CD4-positive, alpha-beta T cell (primary cell): ENCODE results near the gene ELP5. TPM values are rescaled to one million over a fixed set of nuclear protein-coding genes. Genes with fewer than 3 reads are reported as not detected.
A peak's percentile ranks its signal among the peaks of the same experiment; 100 is the strongest.

Source experiments
- ATAC-seq: fragments of 200-7000 bp; cut with Tn5 transposase; one replicate; pipeline ENCODE4 v1.10.0; 2022; ENCODE audit warnings: mild to moderate bottlenecking; ENCODE audit not compliant: poor library complexity
- CTCF ChIA-PET: fragments of 350-600 bp; sonication (Branson Sonifier 250); formaldehyde crosslinking; loops from one replicate; lab custom pipeline; 2021; ENCODE audit warnings: antibody characterized with exemption, inconsistent platforms; lab: Charles Lee
- POLR2A ChIA-PET: fragments of 350-600 bp; sonication (Branson Sonifier 250); formaldehyde crosslinking; loops from one replicate; lab custom pipeline; 2021; ENCODE audit warnings: antibody characterized with exemption, inconsistent platforms; lab: Charles Lee
- DNase-seq, 14 experiments: peaks; one replicate each; pipeline ENCODE4 v3.0.0-alpha.2; 2013 to 2020; ENCODE audit warnings: mixed read lengths in 2 of 14
- H3K27ac ChIP-seq, 2 donors: one replicate each; pipeline versions ENCODE4 v1.5.1 to v1.7.0; 2013; ENCODE audit warnings: low read length in 2 of 2, low read depth in 1 of 2, mild to moderate bottlenecking in 1 of 2
- H3K27me3 ChIP-seq, 2 experiments: 1 replicate in 1 of 2; 2 replicates in 1 of 2; pipeline versions ENCODE4 v1.6.1 to v1.7.0; 2013; ENCODE audit warnings: low read length in 2 of 2, control low read depth in 1 of 2, mild to moderate bottlenecking in 1 of 2, moderate library complexity in 1 of 2; ENCODE audit not compliant: insufficient read depth in 2 of 2, control insufficient read depth in 1 of 2
- H3K36me3 ChIP-seq: one replicate; pipeline ENCODE4 v1.6.1; 2013; ENCODE audit warnings: low read length, control low read depth; ENCODE audit not compliant: insufficient read depth
- H3K4me1 ChIP-seq: one replicate; pipeline ENCODE4 v1.6.1; 2013; ENCODE audit warnings: low read length, control low read depth; ENCODE audit not compliant: insufficient read depth
- H3K4me3 ChIP-seq: one replicate; pipeline ENCODE4 v1.5.1; 2013; ENCODE audit warnings: mild to moderate bottlenecking, low read length, moderate library complexity
- H3K9me3 ChIP-seq, 2 experiments: 1 replicate in 1 of 2; 2 replicates in 1 of 2; pipeline versions ENCODE4 v1.6.1 to v1.7.0; 2013; ENCODE audit warnings: low read length in 2 of 2, mild to moderate bottlenecking in 2 of 2, control low read depth in 1 of 2, moderate library complexity in 1 of 2; ENCODE audit not compliant: control insufficient read depth in 1 of 2, insufficient read depth in 1 of 2
- H3K27ac Mint-ChIP-seq: one replicate; pipeline ENCODE4 v1.8.0; 2020; ENCODE audit warnings: mixed read lengths
- H3K27me3 Mint-ChIP-seq: one replicate; pipeline ENCODE4 v1.8.0; 2021; ENCODE audit warnings: mixed read lengths
- H3K36me3 Mint-ChIP-seq: one replicate; pipeline ENCODE4 v1.8.0; 2021; ENCODE audit warnings: low read depth, mixed read lengths
- H3K4me1 Mint-ChIP-seq: one replicate; pipeline ENCODE4 v1.8.0; 2021; ENCODE audit warnings: low read depth, mixed read lengths
- H3K4me3 Mint-ChIP-seq: one replicate; pipeline ENCODE4 v1.8.0; 2020; ENCODE audit warnings: mild to moderate bottlenecking, mixed read lengths
- H3K9me3 Mint-ChIP-seq: one replicate; pipeline ENCODE4 v1.8.0; 2020; ENCODE audit warnings: mixed read lengths
- CTCF ChIP-seq: fragments of 200-600 bp; IDR thresholded peaks from one replicate; pipeline ENCODE4 v1.8.0; 2022; ENCODE audit warnings: antibody characterized with exemption, mild to moderate bottlenecking
- intact Hi-C, 2 experiments: fragments of 100-400 bp; cut with DNase I in 1 of 2; cut with micrococcal nuclease in 1 of 2; formaldehyde crosslinking; loops; one replicate each; pipeline versions ENCODE4 v1.15.1 to v1.9.0; 2023 to 2025; cut with DNase I, micrococcal nuclease
- microRNA-seq: library from miRNA; unstranded; fragments of <30 nt; microRNA quantifications from one replicate; pipeline ENCODE4 v1.2.0, GENCODE V29; 2021; ENCODE audit warnings: borderline microRNAs expressed, borderline replicate concordance
- total RNA-seq, 174 experiments: library from RNA in 2 of 174; stranded (reverse) in 2 of 174; gene quantifications; one replicate each; pipeline ENCODE4 v1.2.3 and lab custom pipeline; 2021 to 2026

Gene ELP5
- total RNA-seq, 2 experiments from 2014 or later, result 20.1 to 21.3 TPM

- CTCF ChIA-PET, result interaction anchor here (1.2 to 1.5 kb wide), 2 partner anchors 11 to 22 kb away, joined by 4 read pairs; partner anchors contain the start of gene NEURL4
Measured at GRCh38 chr17:7307686-7308624, 55.9 kb downstream of the ELP5 start.

GRCh38 chr17:7308625-7309433 is 56.8 kb downstream of the ELP5 start:
- intact Hi-C loops, result loop anchor here (5.0 kb wide), 4 partner anchors 57 to 173 kb away; partner anchors contain the start of genes CTDNEP1 (in 1 of the 2), ELP5 (in 1 of the 2), FGF11 (in 1 of the 2) and POLR2A (in 1 of the 2)
- Mint-ChIP-seq H3K27ac (peak overlapping the region; percentile 98), H3K36me3 (peaks cover 65% of the 10 kb centered on the region), H3K9me3 (no peaks in the 10 kb centered on the region), H3K4me1 (peaks cover 60% of the 10 kb centered on the region), H3K27me3 (no peaks in the 10 kb centered on the region), H3K4me3 (peak overlapping the region; percentile 92)
- Histone ChIP-seq H3K4me1 (peaks cover 56% of the 10 kb centered on the region), H3K27ac (peak overlapping the region; percentile 97 to 99), H3K36me3 (peaks cover 47% of the 10 kb centered on the region), H3K27me3 (no peaks in the 10 kb centered on the region), H3K9me3 (no peaks in the 10 kb centered on the region), H3K4me3 (peak overlapping the region; percentile 76)
- ChIA-PET CTCF (interaction anchor here (1.2 to 1.5 kb wide), 4 partner anchors 12 to 28 kb away, joined by 3 to 4 read pairs (median 4); partner anchors contain the start of genes ACAP1 and NEURL4), POLR2A (interaction anchor here (0.6 to 4.1 kb wide), 15 partner anchors 12 to 914 kb away, joined by 3 to 52 read pairs (median 4); partner anchors contain the start of genes ACAP1, CTDNEP1, GABARAP and MPDU1)
- ATAC-seq, result peak; percentile 37
- peak; percentile 74 to 98 (median 80) for DNase-seq
- no peak for TF ChIP-seq CTCF

More at GRCh38 chr17:7307686-7308624, 55.9 kb downstream of the ELP5 start:
- POLR2A ChIA-PET, result interaction anchor here (0.8 to 4.1 kb wide), 8 partner anchors 11 to 176 kb away, joined by 3 to 52 read pairs (median 6); partner anchors contain the start of genes ACAP1, GABARAP, NEURL4 and POLR2A
- Histone ChIP-seq H3K4me1 (peaks cover 47% of the 10 kb centered on the region), H3K27ac (peak overlapping the region; percentile 97 to 99), H3K9me3 (no peaks in the 10 kb centered on the region), H3K4me3 (peak overlapping the region; percentile 76), H3K27me3 (no peaks in the 10 kb centered on the region), H3K36me3 (peaks cover 38% of the 10 kb centered on the region)
- Mint-ChIP-seq H3K27ac (peak overlapping the region; percentile 98), H3K36me3 (peaks cover 56% of the 10 kb centered on the region), H3K27me3 (no peaks in the 10 kb centered on the region), H3K4me3 (peak overlapping the region; percentile 92), H3K9me3 (no peaks in the 10 kb centered on the region), H3K4me1 (peaks cover 51% of the 10 kb centered on the region)
- ATAC-seq (no peak), DNase-seq (peak; percentile 31 to 86 (median 57))
- intact Hi-C loops, result loop anchor here (1.0 to 5.0 kb wide), 6 partner anchors 56 to 265 kb away; partner anchors contain the start of genes ELP5 (in 2 of the 2), CTDNEP1 (in 1 of the 2), FGF11 (in 1 of the 2) and POLR2A (in 1 of the 2)
- TF ChIP-seq CTCF, result no peak

Small RNA genes lying within 50 kb of the gene (microRNA-seq; reads per million reads assigned to microRNA genes)
- gene MIR324, result 631 reads per million, percentile 82 among the genes with 10 or more reads in this experiment

Other genes with a start within 250 kb of the ELP5 start
- gene RNASEK, start 239.6 kb upstream of the ELP5 start, total RNA-seq, result 10 to 100 TPM; 96.8 to 98.9 TPM
- gene BCL6B, start 229.2 kb upstream of the ELP5 start, total RNA-seq, result not detected
- gene SLC16A13, start 216.2 kb upstream of the ELP5 start, total RNA-seq, result 1 to 10 TPM; 2.3 to 2.4 TPM
- 1 to 10 TPM; 1.1 to 1.4 TPM for gene SLC16A11, start 208.1 kb upstream of the ELP5 start, total RNA-seq
- gene CLEC10A, start 172.0 kb upstream of the ELP5 start, total RNA-seq, result under 1 TPM; 0.59 to 0.96 TPM
- under 1 TPM; 0.20 to 0.36 TPM for gene ASGR2, start 137.4 kb upstream of the ELP5 start, total RNA-seq
- gene ASGR1, start 72.8 kb upstream of the ELP5 start, total RNA-seq, result under 1 TPM; 0.64 to 0.85 TPM
- 10 to 100 TPM; 10.2 to 11.0 TPM for gene DLG4, start 32.4 kb upstream of the ELP5 start, total RNA-seq
- 100 to 1,000 TPM; 237 to 257 TPM for gene ACADVL, start 32.3 kb upstream of the ELP5 start, total RNA-seq
- gene DVL2, start 17.7 kb upstream of the ELP5 start, total RNA-seq, result 10 to 100 TPM; 40.9 to 41.3 TPM
- gene PHF23, start 12.8 kb upstream of the ELP5 start, total RNA-seq, result 1 to 10 TPM; 4.5 to 5.1 TPM
- gene GABARAP, start 9.8 kb upstream of the ELP5 start, total RNA-seq, result 100 to 1,000 TPM; 182 to 195 TPM
- 10 to 100 TPM; 79.3 to 80.7 TPM for gene CTDNEP1, start 481 bp upstream of the ELP5 start, total RNA-seq
- 1 to 10 TPM; 1.1 to 1.2 TPM for gene CLDN7, start 10.3 kb downstream of the ELP5 start, total RNA-seq
- not detected for gene SLC2A4, start 29.5 kb downstream of the ELP5 start, total RNA-seq
- gene YBX2, start 42.4 kb downstream of the ELP5 start, total RNA-seq, result under 1 TPM in 1 of 2 experiments, not detected in 1; 0.56 TPM
- 100 to 1,000 TPM; 471 to 480 TPM for gene EIF5A, start 55.4 kb downstream of the ELP5 start, total RNA-seq
- 100 to 1,000 TPM; 122 to 140 TPM for gene GPS2, start 63.1 kb downstream of the ELP5 start, total RNA-seq
- 10 to 100 TPM; 29.0 to 30.8 TPM for gene NEURL4, start 77.1 kb downstream of the ELP5 start, total RNA-seq
- gene ACAP1, start 84.3 kb downstream of the ELP5 start, total RNA-seq, result 100 to 1,000 TPM; 565 to 575 TPM
- 1 to 10 TPM; 1.3 to 1.6 TPM for gene KCTD11, start 99.9 kb downstream of the ELP5 start, total RNA-seq
- gene TMEM95, start 102.9 kb downstream of the ELP5 start, total RNA-seq, result not detected
- gene TNK1, start 128.9 kb downstream of the ELP5 start, total RNA-seq, result 10 to 100 TPM; 11.0 to 12.4 TPM
- 10 to 100 TPM; 66.3 to 70.3 TPM for gene PLSCR3, start 142.3 kb downstream of the ELP5 start, total RNA-seq
- gene TMEM256, start 151.9 kb downstream of the ELP5 start, total RNA-seq, result 10 to 100 TPM; 29.0 to 29.4 TPM
- gene NLGN2, start 155.6 kb downstream of the ELP5 start, total RNA-seq, result 1 to 10 TPM; 7.6 to 8.4 TPM
- gene SPEM1, start 168.1 kb downstream of the ELP5 start, total RNA-seq, result not detected
- not detected for gene SPEM2, start 173.4 kb downstream of the ELP5 start, total RNA-seq
- not detected for gene SPEM3, start 176.6 kb downstream of the ELP5 start, total RNA-seq
- 1 to 10 TPM; 6.8 to 7.1 TPM for gene TMEM102, start 183.2 kb downstream of the ELP5 start, total RNA-seq
- 1 to 10 TPM; 1.5 to 1.7 TPM for gene FGF11, start 187.3 kb downstream of the ELP5 start, total RNA-seq
- 1 to 10 TPM; 1.6 to 2.2 TPM for gene CHRNB1, start 192.8 kb downstream of the ELP5 start, total RNA-seq
- gene ZBTB4, start 227.4 kb downstream of the ELP5 start, total RNA-seq, result 10 to 100 TPM; 55.1 to 55.6 TPM
- under 1 TPM in 1 of 2 experiments, not detected in 1; 0.17 TPM for gene SLC35G6, start 229.2 kb downstream of the ELP5 start, total RNA-seq
- 100 to 1,000 TPM; 491 to 501 TPM for gene POLR2A, start 232.2 kb downstream of the ELP5 start, total RNA-seq